Measurements from ENCODE around the gene AHRR.

AHRR gene

GRCh38 chr5:417301-418161, 96.0 kb downstream of the AHRR start:
- no peak for DNase-seq

GRCh38 chr5:418162-419121, 96.9 kb downstream of the AHRR start:
- DNase-seq, result peak; percentile 96 to 98

GRCh38 chr5:419970-420369, 98.5 kb downstream of the AHRR start:
- DNase-seq, result no peak

GRCh38 chr5:420632-421286, 99.2 kb downstream of the AHRR start:
- DNase-seq, result no peak

GRCh38 chr5:421287-421880, 99.9 kb downstream of the AHRR start:
- no peak for DNase-seq

GRCh38 chr5:421901-422300, 100.4 kb downstream of the AHRR start:
- DNase-seq, result no peak

GRCh38 chr5:422323-423232, 101.1 kb downstream of the AHRR start:
- no peak for DNase-seq

- DNase-seq, result peak in 1 of 2 experiments; percentile 30
Observed at GRCh38 chr5:423233-423565, 101.7 kb downstream of the AHRR start.

- no peak for DNase-seq
Observed at GRCh38 chr5:423626-424261, 102.2 kb downstream of the AHRR start.

GRCh38 chr5:424301-425110, 103.0 kb downstream of the AHRR start:
- DNase-seq, result no peak

- peak; percentile 45 to 62 for DNase-seq
Observed at GRCh38 chr5:425714-426113, 104.2 kb downstream of the AHRR start.

- DNase-seq, result no peak
Observed at GRCh38 chr5:426392-426976, 105.0 kb downstream of the AHRR start.

- no peak for DNase-seq
Observed at GRCh38 chr5:427415-428087, 106.0 kb downstream of the AHRR start.

- DNase-seq, result no peak
Observed at GRCh38 chr5:428219-428618, 106.7 kb downstream of the AHRR start.

GRCh38 chr5:428754-429452, 107.4 kb downstream of the AHRR start:
- no peak for DNase-seq

- DNase-seq, result no peak
Observed at GRCh38 chr5:429453-430188, 108.1 kb downstream of the AHRR start.

GRCh38 chr5:430214-430925, 108.9 kb downstream of the AHRR start:
- no peak for DNase-seq

Measured in SHP77 (cell line).